GM08714 (cell line): ENCODE measurements around the gene MADD.
"Not testable (repeated sequence)": the region's sequence is repeated elsewhere in the genome, so short reads cannot be mapped to it uniquely, and the experiment has no call there.

ENCODE experiments used
- H3K4me3 ChIP-seq: fragments of 200-500 bp; sonication (Bioruptor generic); 2 replicates; pipeline ENCODE4 v1.5.1; 2014; ENCODE audit warnings: mild to moderate bottlenecking, low read length, inconsistent platforms
- ZNF274 ChIP-seq: IDR thresholded peaks from 2 replicates; pipeline ENCODE4 v1.6.1; 2012; ENCODE audit warnings: mild to moderate bottlenecking, low read depth, low read length

The MADD gene

DNA sequence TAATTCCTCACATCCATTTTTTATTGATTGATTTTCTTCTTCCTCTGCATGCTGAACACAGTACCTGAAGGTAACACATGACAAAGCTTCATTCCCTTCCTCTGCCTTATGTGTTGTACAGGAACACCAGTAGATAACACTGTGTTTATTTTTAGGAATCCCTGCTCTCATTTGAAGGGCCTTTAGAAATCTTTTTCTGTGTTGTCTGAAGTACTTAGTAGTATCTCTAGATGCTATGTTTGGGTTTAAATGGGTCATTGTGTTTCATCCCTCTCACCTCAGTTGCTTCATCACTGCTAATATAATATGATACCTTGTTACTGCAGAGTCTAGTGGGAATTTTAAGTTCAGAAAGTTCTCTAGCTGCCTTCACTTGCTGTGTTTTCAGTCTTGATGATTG is 10.2 kb downstream of the MADD start:
- no peak overlapping the region for H3K4me3 ChIP-seq
- no peak for TF ChIP-seq ZNF274

DNA sequence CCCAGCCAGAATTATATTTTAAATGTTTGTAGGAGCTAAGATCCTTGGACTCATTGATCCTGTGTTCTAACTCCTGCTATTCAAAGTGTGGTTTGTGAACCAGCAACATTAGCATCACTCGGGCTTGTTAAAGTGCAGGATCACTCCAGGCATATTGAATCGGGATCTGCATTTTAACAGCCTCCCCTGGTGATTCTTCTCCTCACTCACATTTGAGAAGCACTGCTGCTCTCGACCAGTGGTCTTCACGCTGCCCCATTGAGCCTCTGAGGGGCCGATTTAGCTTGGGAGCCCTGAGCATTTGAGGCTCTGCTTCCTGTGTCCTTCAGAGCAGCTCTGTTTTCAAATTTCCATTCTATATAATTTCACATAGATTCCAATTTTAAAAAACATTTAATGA is 10.9 kb downstream of the MADD start:
- TF ChIP-seq ZNF274: no peak

DNA sequence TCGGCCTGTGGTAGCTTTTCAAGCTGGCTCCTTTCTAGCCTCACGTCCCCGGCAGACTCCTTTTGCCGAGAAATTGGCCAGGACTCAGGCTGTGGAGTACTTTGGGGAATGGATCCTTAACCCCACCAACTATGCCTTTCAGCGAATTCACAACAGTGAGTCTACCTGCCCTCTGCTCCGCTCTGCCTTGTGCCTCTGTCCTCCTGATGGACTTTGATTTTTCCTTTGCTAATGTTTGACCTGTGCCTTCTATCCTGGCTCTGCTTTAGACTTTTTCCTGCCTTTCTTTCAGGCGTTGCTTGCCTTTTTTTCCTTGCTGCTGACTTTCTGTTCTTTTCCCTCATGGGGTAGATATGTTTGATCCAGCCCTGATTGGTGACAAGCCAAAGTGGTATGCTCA is 12.5 kb downstream of the MADD start:
- no peak for TF ChIP-seq ZNF274
- no peak overlapping the region for H3K4me3 ChIP-seq

More for the DNA sequence above, 10.9 kb downstream of the MADD start:
- H3K4me3 ChIP-seq: no peak overlapping the region

DNA sequence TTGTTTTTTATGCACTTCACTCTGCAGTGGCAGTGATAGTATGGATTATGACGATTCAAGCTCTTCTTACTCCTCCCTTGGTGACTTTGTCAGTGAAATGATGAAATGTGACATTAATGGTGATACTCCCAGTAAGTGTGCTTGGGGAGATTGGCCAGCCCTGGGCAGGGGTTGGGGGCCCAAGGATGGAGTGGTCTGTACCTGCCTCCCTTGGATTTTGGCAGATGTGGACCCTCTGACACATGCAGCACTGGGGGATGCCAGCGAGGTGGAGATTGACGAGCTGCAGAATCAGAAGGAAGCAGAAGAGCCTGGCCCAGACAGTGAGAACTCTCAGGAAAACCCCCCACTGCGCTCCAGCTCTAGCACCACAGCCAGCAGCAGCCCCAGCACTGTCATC is 14.2 kb downstream of the MADD start:
- H3K4me3 ChIP-seq: no peak overlapping the region
- TF ChIP-seq ZNF274: no peak

DNA sequence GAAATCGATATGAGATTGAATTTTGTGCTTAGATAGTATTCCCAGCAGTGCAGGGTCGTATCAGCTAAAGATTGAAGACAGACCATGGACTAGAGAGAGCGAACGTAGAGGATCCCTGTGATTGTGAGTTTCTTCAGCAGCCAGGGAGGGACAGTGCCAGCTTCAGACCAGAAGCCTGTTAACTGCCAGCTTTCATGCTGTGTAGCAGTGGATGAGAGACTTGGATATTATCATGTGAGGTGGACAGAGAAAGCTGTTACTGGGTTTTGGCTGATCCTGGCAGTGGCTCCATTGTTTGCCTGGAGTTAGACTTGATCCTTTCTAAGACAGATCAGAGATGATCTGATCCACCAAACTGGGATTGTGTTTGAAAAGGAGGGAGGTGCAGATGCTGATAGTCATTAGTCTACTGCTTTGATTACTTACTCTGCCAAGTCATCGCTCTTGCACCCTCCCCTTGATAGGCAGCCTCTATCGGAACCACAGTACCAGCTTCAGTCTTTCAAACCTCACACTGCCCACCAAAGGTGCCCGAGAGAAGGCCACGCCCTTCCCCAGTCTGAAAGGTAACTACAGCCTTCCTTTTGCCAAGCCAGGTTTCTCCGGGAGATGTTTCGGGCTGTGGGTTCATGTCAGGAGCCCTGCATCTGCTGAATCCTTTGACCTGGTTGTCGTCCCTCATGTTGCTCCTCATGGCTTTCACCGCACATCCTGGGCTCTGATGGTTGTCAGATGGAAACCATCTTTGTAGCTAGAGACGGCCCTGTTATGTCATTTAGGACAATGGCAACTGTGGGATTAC is 16.2 kb downstream of the MADD start:
- TF ChIP-seq ZNF274: no peak
- H3K4me3 ChIP-seq: no peak overlapping the region

DNA sequence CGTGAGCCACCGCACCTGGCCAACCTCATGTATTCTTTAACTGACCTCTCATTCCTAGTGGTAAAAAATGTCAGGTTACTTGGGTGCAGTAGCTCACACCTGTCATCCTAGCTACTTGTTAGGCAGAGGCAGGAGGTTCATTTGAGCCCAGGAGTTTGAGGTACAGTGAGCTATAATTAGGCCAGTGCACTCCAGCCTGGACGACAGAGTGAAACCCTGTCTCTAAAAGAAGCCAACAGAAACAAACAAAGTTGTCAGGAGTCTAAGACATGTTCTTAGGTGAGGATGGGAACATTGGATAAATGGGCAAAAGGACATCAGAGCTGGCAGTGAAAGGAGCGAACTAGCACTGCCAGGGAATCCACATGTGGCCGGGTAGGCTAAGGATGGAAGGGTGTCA is 18.1 kb downstream of the MADD start:
- no peak for TF ChIP-seq ZNF274
- no peak overlapping the region for H3K4me3 ChIP-seq

DNA sequence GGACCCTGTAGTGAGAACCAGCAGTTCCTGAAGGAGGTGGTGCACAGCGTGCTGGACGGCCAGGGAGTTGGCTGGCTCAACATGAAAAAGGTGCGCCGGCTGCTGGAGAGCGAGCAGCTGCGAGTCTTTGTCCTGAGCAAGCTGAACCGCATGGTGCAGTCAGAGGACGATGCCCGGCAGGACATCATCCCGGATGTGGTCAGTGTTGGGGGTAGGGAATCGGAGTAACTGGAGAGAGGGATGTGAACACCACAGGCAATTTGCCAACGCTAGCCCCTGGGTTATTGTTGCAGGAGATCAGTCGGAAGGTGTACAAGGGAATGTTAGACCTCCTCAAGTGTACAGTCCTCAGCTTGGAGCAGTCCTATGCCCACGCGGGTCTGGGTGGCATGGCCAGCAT is 19.9 kb downstream of the MADD start:
- H3K4me3 ChIP-seq: no peak overlapping the region
- no peak for TF ChIP-seq ZNF274

DNA sequence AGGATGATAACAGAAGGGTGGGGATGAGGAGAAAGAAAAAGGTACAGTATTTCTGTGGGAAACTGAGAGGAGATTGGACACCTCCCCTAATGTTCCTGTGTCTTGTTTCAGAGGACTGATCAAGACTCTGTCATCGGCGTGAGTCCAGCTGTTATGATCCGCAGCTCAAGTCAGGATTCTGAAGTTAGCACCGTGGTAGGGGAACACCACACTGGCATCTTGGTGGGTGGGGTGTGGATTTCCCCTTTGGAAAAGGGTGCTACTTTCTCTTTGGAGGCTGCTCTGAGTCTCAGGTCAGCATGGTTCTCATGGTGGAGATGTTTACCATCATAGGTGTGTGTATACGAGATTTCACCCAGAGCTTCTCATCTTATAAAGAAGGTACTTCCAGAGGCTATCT is 25.5 kb downstream of the MADD start:
- TF ChIP-seq ZNF274: no peak
- H3K4me3 ChIP-seq: no peak overlapping the region

DNA sequence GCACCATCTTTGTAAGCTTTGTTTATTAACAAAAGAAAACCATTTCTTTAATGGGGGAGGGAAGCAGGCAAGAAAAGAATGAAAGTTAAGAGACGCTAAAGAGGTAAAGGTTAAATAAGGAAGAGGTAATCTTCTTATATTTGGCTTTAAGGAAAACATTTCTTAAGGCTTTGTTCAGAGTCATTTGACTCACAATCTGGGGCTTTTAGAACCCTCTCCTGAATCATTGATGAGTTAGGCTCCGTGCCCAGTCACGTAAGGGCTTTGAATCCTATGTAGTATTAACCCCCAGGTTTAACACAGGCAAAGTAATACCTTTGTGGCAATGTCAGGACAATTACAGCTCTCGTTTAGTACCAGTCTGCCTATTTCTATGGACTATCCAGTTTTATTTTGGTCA is 26.1 kb downstream of the MADD start:
- no peak for TF ChIP-seq ZNF274

DNA sequence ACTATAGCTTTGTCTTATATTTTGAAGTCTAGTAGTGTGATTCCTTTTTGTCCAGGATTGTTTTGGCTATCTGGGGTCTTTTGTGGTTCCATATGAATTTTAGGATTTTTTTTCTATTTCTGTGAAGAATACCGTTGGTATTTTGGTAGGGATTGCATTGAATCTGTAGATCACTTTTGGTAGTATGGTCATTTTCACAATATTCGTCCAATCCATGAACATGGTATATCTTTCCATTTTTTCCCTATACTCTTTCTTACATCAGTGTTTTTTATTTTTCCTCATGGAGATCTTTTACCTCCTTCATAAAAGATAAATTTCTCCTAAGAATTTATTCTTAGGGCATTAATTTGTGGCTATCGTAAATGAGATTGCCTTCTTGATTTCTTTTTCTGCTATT is 29.1 kb downstream of the MADD start:
- no peak for TF ChIP-seq ZNF274
- no peak overlapping the region for H3K4me3 ChIP-seq

More for the DNA sequence above, 26.1 kb downstream of the MADD start:
- no peak overlapping the region for H3K4me3 ChIP-seq

DNA sequence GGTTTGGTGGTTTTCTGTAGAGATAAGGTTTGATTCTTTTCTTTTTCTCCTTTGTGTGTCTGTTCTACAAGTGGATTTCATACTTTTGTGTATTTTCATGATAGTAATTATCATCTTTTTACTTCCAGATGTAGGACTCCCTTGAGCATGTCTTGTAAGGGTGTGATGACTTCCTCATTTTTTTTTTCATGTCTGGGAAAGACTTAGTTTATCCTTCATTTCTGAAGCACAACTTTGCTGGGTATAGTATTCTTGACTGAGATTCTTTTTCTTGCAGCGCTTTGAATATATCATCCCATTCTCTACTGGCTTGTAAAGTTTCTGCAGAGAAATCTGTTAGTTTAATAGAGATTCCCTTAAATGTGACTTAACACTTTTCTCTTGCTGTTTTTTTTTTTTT is 32.9 kb downstream of the MADD start:
- TF ChIP-seq ZNF274: no peak
- H3K4me3 ChIP-seq: no peak overlapping the region

DNA sequence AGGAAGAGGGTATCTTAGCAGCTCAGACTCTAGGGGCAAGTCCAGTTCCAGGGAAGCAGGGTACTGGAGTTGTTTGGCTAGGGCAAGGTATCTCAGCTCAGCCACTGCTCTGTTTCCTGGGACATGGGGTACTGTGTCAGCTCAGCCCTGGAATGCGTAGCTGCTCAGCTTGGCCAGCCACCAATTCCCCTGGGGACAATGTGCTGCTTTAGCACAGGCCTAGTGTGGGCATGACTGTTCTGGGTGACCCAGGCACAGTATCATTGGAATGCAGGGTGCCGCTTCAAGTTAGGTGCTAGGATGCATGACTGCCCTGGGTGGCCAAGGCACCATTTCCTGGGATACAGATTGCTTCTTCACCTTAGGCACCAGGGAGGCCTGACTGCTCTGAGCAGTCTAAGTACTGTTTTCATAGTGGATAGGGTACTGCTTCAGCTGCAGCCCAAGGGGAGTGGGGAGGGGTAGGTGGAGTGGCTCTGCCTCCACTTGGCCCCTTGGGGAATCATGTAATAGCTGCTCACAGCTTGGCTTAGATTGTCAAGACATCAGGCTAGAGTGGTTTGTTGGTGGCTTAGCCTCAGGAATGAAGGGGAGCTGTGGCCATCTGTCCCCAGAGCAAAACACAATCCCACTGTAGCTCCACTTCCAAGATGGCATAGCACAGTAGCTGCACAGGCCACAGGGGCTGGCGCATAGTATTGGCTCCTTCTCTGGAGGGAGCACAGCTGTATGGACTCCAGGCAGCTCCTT is 36.0 kb downstream of the MADD start:
- no peak for TF ChIP-seq ZNF274

DNA sequence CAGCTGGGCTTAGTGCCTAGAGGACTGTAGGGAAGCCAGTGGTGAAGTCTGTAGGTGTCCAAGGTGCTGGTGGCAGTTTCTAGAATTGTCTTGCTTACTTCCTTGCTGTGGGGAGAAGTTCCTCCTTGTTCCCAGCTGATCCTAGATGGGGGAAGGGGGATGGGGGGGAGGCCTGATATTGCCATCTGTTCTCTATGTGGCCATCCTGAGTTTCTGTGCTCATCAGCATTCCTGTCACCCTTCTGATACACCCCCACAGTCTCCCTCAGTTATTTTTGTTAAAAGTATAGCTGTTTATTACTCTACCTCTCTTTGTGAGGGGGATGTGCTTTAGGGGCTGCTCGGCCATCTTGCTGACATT is 36.5 kb downstream of the MADD start:
- TF ChIP-seq ZNF274: no peak
- no peak overlapping the region for H3K4me3 ChIP-seq

More for the DNA sequence above, 36.0 kb downstream of the MADD start:
- no peak overlapping the region for H3K4me3 ChIP-seq

DNA sequence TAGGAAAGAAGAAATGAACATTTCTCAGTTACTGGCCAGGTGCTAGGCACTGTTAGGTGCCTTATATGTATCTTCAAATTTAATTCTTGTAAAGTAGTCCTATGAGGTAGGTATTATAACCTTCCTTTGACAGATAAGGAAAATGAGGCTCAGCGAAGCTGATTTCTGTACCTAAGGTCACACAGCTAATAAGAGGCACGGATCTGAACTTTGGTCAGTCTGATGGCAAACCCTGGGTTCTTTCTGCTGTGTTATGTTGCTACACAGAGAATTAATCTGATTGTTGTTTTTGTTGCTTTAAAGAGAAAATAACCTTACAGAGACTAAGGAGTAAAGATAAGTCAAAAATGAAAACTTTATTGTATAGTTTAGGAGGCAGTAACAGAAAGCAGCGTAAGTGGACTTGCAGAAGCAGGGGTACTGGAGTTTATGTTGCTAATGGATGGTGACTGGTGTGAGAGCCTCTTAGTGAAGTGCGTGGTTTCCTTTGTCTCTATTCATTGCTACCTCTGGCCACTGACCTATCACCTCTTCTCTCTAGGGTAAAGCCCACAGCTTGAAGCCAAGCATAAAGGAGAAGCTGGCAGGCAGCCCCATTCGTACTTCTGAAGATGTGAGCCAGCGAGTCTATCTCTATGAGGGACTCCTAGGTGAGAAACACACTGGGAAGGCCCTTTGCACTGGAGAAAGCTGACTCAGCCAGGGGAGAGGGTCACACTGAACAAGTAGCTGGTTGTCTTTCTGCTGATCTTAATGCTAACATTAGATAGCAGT is 38.3 kb downstream of the MADD start:
- no peak for TF ChIP-seq ZNF274
- no peak overlapping the region for H3K4me3 ChIP-seq

DNA sequence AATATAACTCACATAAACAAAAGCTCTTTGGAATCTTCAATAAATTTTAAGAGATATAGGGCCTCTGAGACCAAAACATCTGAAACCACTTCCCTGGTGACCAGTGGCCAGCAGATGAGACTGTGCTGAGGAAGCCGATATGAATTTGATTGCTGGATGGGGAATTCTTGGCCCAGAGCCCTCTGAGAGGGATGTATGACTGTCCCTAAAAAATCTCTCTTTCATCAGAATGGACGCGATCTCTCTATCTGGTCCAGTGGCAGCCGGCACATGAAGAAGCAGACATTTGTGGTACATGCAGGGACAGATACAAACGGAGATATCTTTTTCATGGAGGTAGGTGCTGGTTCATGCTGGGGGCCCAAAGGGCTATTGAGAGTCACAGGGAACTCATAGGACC is 45.1 kb downstream of the MADD start:
- H3K4me3 ChIP-seq: no peak overlapping the region
- TF ChIP-seq ZNF274: no peak

DNA sequence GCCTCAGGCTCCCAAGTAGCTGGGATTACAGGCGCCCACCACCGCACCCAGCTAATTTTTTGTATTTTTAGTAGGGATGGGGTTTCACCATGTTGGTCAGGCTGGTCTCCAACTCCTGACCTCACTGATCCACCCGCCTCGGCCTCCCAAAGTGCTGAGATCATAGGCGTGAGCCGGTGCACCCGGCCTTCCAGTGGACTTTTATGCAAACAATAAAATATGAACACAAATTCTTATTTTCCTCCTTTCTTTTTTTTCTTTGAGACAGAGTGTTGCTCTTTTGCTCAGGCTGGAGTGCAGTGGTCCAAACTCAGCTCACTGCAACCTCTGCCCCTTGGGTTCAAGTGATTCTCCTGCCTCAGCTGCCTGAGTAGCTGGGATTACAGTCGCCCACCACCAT is 46.6 kb downstream of the MADD start:
- not testable (repeated sequence) for H3K4me3 ChIP-seq
